NCI-H1417 (cell line): ENCODE measurements around the gene TMEM140.
"Not testable (repeated sequence)": the region's sequence is repeated elsewhere in the genome, so short reads cannot be mapped to it uniquely, and the experiment has no call there.

Experiments used
- DNase-seq, 3 experiments: peaks; one replicate each; lab custom pipeline; 2025; lab: John Stamatoyannopoulos, UW

Gene TMEM140

GRCh38 chr7:135195156-135195555 lies 47.3 kb downstream of the TMEM140 start:
- no peak for DNase-seq

- no peak for DNase-seq
Measured at GRCh38 chr7:135195968-135196629, 48.2 kb downstream of the TMEM140 start.

GRCh38 chr7:135197343-135197742 lies 49.5 kb downstream of the TMEM140 start:
- DNase-seq = no peak

- DNase-seq = no peak
Measured at GRCh38 chr7:135197906-135198655, 50.2 kb downstream of the TMEM140 start.

- DNase-seq = no peak
Measured at GRCh38 chr7:135199439-135199838, 51.6 kb downstream of the TMEM140 start.

- DNase-seq = no peak
Measured at GRCh38 chr7:135200821-135201331, 53.0 kb downstream of the TMEM140 start.

- DNase-seq = no peak
Measured at GRCh38 chr7:135201350-135201749, 53.5 kb downstream of the TMEM140 start.

GRCh38 chr7:135204341-135204749 lies 56.5 kb downstream of the TMEM140 start:
- no peak for DNase-seq

GRCh38 chr7:135204876-135205275 lies 57.0 kb downstream of the TMEM140 start:
- no peak for DNase-seq

- DNase-seq = no peak
Measured at GRCh38 chr7:135205850-135206249, 58.0 kb downstream of the TMEM140 start.

GRCh38 chr7:135206941-135207391 lies 59.1 kb downstream of the TMEM140 start:
- DNase-seq = no peak

GRCh38 chr7:135207406-135208101 lies 59.7 kb downstream of the TMEM140 start:
- DNase-seq = no peak

- no peak for DNase-seq
Measured at GRCh38 chr7:135208102-135208793, 60.4 kb downstream of the TMEM140 start.

GRCh38 chr7:135209225-135209834 lies 61.5 kb downstream of the TMEM140 start:
- no peak for DNase-seq

GRCh38 chr7:135210888-135211178 lies 63.0 kb downstream of the TMEM140 start:
- peak in 1 of 3 experiments; percentile 83 for DNase-seq

GRCh38 chr7:135211179-135211945 lies 63.5 kb downstream of the TMEM140 start, which contains the start of gene WDR91:
Gene WDR91 (minus strand): TSS chr7:135211526. CDS start chr7:135211502, 24 bp downstream.
- DNase-seq = peak; percentile 98

- not testable (repeated sequence) for DNase-seq
Measured at GRCh38 chr7:135211946-135212685, 64.2 kb downstream of the TMEM140 start.

- no peak for DNase-seq
Measured at GRCh38 chr7:135213831-135214230, 66.0 kb downstream of the TMEM140 start.

GRCh38 chr7:135215180-135215579 lies 67.3 kb downstream of the TMEM140 start:
- DNase-seq = no peak

- no peak for DNase-seq
Measured at GRCh38 chr7:135215698-135216097, 67.8 kb downstream of the TMEM140 start.
